Right hindlimb (tissue), 1 donor: ENCODE measurements around the gene DCAF4.

Source experiments
- DNase-seq: peaks from one replicate; pipeline ENCODE4 v3.0.0-alpha.2; 2018

The DCAF4 gene

GRCh38 chr14:72898448-72898847, 27.8 kb upstream of the DCAF4 start:
- no peak for DNase-seq

DNA sequence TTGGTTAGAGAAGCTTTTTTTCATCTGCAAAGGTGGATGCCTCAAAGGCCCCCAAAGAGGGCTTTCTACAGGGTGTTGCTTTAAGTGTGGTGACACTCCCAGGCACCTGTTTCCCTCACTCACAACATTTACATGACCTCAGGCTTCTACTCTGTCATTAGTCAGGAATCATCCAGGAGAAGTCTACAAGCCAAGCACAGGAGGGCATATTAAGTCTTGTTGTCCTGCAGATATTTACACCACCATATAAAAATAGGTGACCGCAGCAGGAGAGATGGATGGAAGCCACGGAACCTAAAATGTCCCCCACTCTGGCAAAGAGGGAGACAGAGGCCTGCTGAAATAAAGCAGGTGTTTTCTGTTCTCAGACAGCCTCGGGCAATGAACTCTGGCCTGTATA, 24.9 kb upstream of the DCAF4 start:
- no peak for DNase-seq

DNA sequence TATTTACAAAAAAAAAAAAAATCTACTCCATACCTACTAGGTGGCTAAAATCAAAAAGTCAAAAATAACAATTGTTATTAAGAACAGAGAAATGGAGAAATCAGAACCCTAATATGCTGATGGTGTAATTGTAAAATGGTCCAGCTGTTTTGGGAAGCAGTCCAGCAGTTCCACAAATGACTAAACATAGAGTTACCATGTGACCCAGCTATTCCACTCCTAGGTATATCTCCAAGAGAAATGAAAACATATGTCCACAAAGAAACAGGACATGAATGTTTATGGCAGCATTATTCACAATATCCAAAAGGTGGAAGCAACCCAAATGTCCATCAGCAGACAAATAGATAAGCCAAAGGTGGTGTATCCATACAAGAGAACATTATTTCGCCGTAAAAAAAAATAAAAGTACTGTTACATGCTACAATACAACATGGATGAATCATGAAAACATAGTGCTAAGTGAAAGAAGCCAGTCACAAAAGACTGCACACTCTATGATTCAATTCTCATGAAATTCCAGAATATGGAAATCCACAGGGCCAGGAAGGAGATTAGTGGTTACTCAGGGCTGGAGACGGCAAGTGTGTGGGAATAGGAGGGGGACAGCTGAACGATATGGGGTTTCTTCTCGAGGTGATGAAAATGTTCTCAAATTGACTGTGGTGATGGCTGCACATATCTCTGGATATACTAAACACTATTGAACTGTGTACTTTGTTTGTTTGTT, 23.3 kb upstream of the DCAF4 start:
- DNase-seq, result no peak

DNA sequence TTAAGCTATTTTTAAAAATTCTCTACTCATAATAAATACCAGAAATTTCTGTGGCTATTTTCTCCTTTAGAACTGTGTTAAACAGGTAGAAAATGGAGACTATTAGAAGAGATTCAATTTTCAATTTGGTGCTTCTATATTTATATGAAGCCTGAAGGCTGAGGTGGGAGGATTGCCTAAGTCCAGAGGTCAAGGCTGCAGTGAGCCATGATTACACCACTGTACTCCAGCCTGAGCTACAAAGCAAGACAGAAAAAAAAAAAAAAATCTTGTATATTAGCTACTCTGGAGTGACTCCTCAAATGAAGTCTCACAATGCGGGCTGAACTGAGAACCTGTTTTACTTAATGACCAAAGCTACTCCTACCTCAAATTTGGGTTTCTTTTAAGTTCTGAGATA, 22.5 kb upstream of the DCAF4 start:
- DNase-seq, result no peak

DNA sequence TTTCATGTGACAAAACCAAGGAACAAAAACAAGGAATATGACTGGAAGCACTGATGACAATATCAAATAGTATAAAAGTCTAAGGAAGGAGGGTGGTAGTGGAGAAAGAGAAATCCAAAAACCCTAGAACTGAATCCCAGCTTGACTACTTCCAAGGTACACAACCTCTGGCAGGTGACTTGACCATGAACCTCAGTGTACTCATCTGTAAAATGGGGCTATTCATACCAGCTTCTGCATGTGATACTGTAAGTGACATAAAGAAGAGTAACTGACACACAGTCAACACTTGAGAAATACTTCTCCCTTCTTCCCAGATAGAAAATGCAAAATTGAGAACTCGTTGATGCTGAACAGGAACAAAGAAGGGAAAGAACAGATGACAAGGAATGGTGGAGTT, 22.0 kb upstream of the DCAF4 start:
- no peak for DNase-seq

DNA sequence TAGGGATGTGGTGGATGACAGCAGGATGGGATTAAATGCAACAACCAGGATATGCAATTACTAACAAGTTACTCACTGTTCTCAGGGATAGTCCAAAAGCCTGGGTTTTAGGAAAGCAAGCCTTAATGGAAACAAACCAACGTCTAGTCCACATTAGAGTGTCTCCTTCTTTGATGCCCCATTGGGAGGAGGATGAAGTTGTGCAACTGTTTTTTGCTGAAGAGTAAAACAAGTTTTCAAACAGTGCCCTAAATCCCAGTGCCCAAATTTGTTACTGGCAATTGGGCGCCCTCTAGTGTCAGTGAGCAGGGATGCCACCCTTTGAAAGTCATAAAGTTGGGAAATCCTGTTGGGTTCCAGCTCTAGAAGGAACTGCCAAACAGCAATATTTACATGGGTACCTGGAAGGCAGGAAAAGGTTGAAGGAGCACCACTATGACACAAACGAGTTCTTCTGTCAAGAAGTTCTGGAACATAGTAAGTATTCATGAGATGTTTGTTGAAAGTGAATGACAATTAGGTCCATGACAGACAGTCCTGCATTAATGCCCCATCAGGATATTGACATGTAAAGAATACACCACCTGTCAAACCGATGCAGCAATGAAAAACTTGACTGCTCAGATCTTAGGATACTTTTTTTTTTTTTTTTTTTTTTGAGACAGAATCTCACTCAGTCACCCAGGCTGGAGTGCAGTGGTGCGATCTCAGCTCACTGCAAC, 21.3 kb upstream of the DCAF4 start:
- DNase-seq, result peak; percentile 69

GRCh38 chr14:72906316-72906715, 19.9 kb upstream of the DCAF4 start:
- no peak for DNase-seq

GRCh38 chr14:72906879-72907278, 19.4 kb upstream of the DCAF4 start:
- no peak for DNase-seq

DNA sequence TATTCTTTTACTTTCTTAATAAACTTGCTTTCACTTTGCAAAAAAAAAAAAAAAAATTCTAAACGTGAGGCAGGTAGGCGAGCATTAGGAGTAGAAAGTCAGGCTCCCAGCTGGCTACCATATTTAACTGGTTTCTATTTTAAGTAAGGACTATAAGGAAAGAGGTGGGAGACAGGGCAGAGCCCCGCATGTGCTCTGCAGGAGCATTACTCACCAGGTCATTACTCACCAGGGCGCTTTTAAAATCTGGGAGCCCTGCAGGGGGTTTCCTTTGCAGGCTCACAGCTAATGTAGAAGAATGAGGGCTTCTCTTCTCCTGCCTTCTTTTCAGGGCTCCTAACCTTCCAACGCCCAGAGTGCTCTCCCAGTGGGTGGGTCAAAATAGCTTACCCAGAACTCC, 18.4 kb upstream of the DCAF4 start:
- DNase-seq, result no peak

DNA sequence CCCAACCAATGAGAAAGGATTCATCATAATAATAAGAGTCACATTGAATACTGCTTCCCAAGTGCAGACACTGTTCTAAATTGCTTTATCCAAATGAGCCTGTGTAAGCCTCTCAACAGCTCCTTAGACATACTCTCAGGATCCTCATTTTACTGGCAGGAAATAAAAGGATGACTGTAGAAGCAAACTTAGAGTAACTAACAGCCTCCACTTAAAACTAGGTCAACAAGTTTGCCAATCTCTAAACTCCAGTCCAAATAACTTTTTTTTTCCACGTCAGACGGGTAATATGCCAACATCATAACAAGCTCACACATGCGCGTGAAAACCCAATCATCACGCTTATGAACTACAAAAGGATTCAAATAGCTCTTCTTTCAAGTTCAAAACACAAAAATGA, 17.1 kb upstream of the DCAF4 start:
- no peak for DNase-seq

GRCh38 chr14:72913809-72914208, 12.5 kb upstream of the DCAF4 start:
- DNase-seq, result no peak

- no peak for DNase-seq
Measured at GRCh38 chr14:72916174-72916573, 10.1 kb upstream of the DCAF4 start.

- no peak for DNase-seq
Measured at GRCh38 chr14:72917094-72917802, 9.0 kb upstream of the DCAF4 start.

GRCh38 chr14:72920008-72920407, 6.3 kb upstream of the DCAF4 start:
- no peak for DNase-seq

GRCh38 chr14:72921396-72921795, 4.9 kb upstream of the DCAF4 start:
- no peak for DNase-seq

GRCh38 chr14:72924337-72924736, 1.9 kb upstream of the DCAF4 start:
- no peak for DNase-seq

GRCh38 chr14:72925171-72925759, 999 bp upstream of the DCAF4 start:
- no peak for DNase-seq

- no peak for DNase-seq
Measured at GRCh38 chr14:72925815-72926291, 411 bp upstream of the DCAF4 start.

GRCh38 chr14:72928872-72929271, 2.6 kb downstream of the DCAF4 start:
- DNase-seq, result no peak

DNA sequence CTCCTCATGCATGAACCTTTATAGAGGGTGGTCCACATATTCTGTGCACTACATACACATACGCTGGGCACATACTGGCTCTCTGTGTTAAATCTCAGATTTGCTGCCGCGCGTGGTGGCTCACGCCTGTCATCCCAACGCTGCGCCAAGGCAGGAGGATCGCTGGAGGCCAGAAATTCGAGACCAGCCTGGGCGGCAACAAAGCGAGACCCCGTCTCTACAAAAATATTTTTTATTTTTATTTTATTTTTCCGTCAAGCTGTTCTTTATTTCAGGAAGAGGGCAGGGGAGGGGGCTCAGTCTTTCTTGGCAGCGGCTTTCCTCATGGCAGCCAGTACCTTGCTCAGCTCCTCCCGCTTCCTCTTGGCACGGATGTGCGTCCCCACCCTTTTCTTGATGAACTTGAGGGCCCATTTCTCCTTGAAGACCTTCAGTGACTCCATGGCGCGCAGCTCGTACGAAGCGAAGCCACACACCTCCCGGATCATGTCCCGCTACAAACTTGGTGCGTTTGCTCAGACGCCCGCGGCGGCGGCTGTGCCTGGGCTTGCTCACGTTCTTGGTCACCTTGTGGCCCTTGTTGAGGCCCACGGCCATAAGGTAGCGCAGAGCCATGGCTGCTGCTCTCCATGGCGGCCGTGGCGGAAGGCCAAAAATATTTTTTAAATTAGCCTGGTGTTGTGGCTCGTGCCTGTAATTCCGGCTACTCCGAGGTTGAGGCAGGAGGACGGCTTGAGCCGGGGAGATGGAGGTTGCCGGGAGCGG, 3.2 kb downstream of the DCAF4 start:
- DNase-seq, result no peak

DNA sequence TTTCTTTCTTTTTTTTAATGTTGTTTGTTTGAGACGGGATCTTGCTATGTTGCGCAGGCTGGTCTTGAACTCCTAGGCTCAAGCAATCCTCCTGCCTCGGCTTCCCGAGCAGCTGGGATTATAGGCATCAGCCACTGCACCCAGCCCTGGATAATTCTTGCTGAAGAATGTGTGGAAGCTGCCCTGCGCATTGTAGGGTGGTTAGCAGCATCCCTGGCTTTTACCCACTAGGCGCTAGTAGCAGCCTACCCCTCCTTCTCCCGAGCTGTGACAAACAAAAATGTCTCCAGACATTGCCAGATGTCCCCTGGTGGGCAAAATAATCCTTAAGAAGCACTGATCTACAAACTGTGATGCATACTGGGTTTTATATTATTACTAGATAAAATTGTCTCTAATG, 6.6 kb downstream of the DCAF4 start:
- DNase-seq, result no peak

GRCh38 chr14:72939630-72940029, 13.4 kb downstream of the DCAF4 start:
- DNase-seq, result no peak
